NCI-H1092 (cell line): Measurements from ENCODE around the gene RNF126.
"Not testable (repeated sequence)": the region's sequence is repeated elsewhere in the genome, so short reads cannot be mapped to it uniquely, and the experiment has no call there.

Source experiments
- DNase-seq: peaks from one replicate; lab custom pipeline; 2025; lab: John Stamatoyannopoulos, UW

Gene RNF126

DNA sequence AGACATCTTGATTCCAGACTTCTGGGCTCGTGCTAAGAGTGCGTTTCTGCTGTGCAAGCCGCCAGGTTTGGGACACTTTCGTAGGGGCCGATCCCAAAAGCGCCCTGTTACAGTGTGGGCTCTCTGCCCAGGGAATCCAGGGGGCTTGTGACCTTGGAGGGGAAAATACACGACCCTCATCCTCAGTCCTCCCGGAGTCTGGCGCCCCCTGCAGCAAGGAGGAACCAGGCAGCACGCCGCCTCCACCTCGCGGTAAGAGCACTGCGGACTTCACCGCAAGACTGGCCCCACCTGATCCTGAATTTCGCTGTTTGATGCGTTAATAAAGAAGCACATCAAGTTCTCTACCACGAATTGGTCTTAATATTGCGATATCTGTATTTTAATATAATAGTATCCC, 34.8 kb downstream of the RNF126 start:
- DNase-seq = no peak

GRCh38 chr19:626566-626965, 36.4 kb downstream of the RNF126 start:
- DNase-seq = not testable (repeated sequence)

- DNase-seq = no peak
These were observed 37.8 kb downstream of the RNF126 start for GRCh38 chr19:625257-625656.

DNA sequence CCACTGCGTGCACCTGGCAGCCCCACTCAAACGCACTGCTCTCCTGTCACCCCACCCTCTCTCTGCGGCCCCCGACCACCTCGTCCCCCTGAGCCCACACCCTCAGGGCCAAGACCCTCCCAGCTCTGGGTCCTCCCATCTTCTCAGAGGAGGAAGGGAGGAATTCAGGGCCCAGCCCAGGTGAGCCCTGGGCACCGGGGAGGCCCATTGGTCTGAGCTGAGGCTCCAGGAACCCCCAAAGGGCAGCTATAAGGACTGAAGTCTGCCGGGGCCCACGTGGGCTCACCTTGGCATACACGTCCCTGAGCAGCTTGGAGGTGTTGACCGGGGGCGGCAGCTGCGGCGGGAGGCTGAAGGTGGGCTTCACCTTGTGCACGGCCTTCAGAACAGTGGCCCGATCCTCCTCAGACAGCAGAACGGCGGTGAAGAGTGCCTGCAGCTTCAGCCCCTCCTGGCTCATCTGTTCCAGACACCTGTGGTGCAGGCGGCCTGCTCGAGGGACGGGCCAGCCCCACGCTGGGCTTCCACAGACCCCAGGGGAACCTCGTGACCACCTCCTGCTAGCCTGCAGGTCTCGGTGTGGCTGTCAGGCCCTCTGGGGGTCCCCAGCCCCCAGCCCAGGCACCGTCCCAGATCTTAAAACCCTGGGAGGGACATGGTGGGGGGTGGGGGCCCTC, 38.4 kb downstream of the RNF126 start:
- DNase-seq = no peak

DNA sequence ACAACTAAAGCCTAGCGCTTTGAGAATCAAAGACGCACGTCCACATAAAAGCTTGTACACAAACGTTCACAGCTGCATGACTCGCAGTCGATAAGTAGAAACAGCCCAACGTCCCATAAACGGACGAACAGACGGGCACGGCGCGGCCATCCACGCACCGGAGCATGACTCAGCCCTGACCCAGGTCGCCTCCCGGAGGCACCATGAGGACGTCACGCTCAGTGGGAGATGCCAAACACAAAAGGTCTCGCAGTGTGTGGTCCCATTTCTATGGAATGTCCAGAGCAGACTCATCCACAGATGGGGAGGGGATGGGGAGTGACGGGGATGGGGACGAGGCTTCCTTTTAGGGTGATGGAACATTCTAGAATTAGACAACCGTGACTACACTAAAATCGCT, 39.0 kb downstream of the RNF126 start:
- no peak for DNase-seq

GRCh38 chr19:623175-623916, 39.7 kb downstream of the RNF126 start:
- DNase-seq = no peak

GRCh38 chr19:622666-623065, 40.3 kb downstream of the RNF126 start:
- no peak for DNase-seq

DNA sequence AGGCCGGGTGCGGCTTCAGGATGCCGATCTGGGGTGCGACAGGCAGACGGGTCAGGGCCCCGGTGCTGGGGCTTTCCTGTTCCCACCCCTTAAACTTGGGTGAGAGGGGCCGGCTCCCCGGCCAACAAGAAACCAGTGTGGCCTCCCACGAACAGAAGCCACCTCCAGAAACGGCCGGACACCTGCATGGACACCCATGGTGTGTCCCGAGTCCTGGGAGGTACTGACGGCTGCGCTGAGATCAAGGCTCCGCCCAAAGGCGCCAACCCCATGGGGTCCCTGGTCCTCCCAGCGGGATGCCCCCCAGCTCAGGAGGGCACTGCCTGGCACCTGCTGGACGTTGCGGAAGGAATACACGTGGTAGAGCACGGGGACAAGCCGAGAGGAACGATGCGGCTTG, 41.2 kb downstream of the RNF126 start:
- DNase-seq = no peak

GRCh38 chr19:621191-621590, 41.8 kb downstream of the RNF126 start:
- DNase-seq = not testable (repeated sequence)

GRCh38 chr19:620166-620862, 42.7 kb downstream of the RNF126 start:
- DNase-seq = no peak

DNA sequence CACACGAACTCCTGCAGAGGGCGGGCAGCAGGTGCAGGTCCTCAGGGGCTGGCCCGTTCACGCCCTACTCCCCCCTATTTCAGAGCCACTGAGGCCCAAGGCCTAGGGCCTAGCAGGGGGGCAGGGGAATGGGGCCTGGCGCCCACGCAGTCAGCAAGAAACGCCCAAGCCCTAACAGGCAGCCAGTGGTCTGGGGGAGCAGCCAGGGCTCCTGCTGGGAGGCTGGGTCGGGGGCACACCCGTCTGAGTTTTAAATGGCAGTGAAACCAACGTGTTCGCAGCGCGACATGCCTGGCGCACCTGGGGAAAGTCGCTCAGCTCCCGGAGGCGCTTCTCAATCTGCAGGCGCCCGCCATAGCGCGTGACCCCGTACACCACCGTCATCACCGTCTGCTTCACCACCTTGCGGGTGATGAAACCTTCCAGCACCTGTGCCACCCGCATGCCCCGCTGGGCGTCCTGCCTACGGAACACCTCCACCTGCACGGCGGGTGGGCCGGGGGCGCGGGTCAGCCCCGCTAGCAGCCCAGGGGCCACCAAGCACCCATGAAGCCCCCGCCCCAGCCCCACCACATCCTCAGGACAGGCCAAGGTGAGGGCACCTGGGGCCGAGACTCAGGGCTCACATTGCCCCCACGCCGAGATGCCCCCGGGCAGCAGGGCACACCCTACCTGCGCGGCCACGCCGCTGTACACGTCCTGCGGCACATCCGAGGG, 43.6 kb downstream of the RNF126 start:
- DNase-seq = no peak

GRCh38 chr19:618674-619285, 44.2 kb downstream of the RNF126 start:
- DNase-seq = no peak

DNA sequence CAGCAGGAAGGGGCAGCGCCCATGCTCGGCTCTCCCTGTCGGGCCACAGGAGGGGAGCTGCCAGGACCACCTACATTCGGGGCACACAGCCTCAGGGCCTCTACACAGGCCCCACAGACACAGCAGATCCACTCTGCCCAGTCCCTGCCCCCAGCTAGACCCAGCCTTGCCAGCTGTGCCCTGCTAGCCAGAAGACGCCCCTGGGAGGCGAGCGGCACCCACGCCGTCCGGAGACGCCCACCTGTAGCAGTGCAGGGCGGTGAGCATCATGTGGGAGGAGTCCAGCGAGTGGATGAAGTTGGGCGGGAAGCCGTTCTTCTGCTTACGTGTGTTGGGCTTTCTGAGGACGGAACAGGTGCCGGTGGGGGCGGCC, 44.8 kb downstream of the RNF126 start:
- no peak for DNase-seq

DNA sequence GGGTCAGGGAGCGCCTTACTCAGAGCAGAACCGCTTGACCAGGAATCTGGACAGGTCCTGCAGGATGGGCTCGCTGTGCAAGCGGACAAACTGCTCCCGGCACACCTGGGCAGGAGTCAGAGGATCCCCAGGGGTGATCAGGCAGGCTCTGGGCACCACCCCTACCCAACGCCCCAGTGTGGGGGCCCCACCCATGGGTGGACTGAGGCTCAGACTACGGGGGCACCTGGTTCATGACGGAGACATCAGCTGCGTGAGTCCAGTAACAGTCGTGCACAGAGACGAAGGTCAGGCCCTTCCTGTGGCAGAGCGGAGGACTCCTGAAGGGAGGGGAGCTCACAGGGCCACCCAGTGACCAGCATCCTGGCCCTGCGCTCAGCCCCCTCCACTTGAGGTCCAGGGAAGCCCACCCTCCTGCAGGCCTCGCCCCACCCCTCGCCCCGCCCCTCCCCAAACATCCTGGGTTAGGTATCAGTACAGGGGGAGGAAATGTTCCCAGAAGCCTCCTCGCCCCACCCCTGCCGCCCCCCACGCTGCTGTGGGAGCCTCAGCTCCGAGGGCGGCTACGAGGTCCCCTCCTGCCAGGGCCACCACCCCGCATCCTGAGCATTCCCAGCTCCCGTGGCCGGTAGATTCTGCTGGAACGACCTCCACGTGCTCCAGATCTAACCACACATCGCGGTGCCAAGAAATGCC, 45.3 kb downstream of the RNF126 start:
- DNase-seq = no peak

- no peak for DNase-seq
These were observed 46.1 kb downstream of the RNF126 start for GRCh38 chr19:616747-617526.

GRCh38 chr19:616062-616700, 46.8 kb downstream of the RNF126 start:
- no peak for DNase-seq

GRCh38 chr19:615619-616018, 47.4 kb downstream of the RNF126 start:
- DNase-seq = no peak

GRCh38 chr19:613732-614567, 49.1 kb downstream of the RNF126 start:
- DNase-seq = no peak

- DNase-seq = no peak
These were observed 50.1 kb downstream of the RNF126 start for GRCh38 chr19:612941-613340.
